BE2C (cell line): Measurements from ENCODE around the gene BAHCC1.

Experiments
- DNase-seq: peaks from one replicate; pipeline ENCODE4 v3.0.0-alpha.2; 2020
- H3K27me3 ChIP-seq: fragments of 250-450 bp; sonication (Bioruptor Pico); 2 replicates; pipeline ENCODE4 v1.5.1; 2020; ENCODE audit warnings: mild to moderate bottlenecking
- H3K36me3 ChIP-seq: fragments of 250-450 bp; sonication (Bioruptor Pico); 2 replicates; pipeline ENCODE4 v1.5.1; 2020; ENCODE audit warnings: mild to moderate bottlenecking
- H3K4me1 ChIP-seq: fragments of 250-450 bp; sonication (Bioruptor Pico); 2 replicates; pipeline ENCODE4 v1.5.1; 2020
- H3K4me3 ChIP-seq: 2 replicates; pipeline ENCODE4 v1.5.1; 2011; ENCODE audit warnings: low read depth, low read length
- H3K9me3 ChIP-seq: fragments of 250-450 bp; sonication (Bioruptor Pico); 2 replicates; pipeline ENCODE4 v1.5.1; 2020
- CTCF ChIP-seq: IDR thresholded peaks from 2 replicates; pipeline ENCODE4 v1.5.1; 2012; ENCODE audit warnings: mild to moderate bottlenecking, low read depth, low read length

BAHCC1 gene

GRCh38 chr17:81432941-81433340, 37.7 kb downstream of the BAHCC1 start:
- Histone ChIP-seq H3K27me3 (peaks cover 3% of the 10 kb centered on the region; the same call in 1 of the 2 replicates), H3K9me3 (no peaks in the 10 kb centered on the region), H3K4me3 (no peak overlapping the region), H3K36me3 (no peaks in the 10 kb centered on the region), H3K4me1 (peaks cover 69% of the 10 kb centered on the region)
- peak; percentile 85 for DNase-seq
- TF ChIP-seq CTCF: no peak

GRCh38 chr17:81433656-81434055, 38.4 kb downstream of the BAHCC1 start:
- TF ChIP-seq CTCF: no peak
- peaks cover 66% of the 10 kb centered on the region for H3K4me1 ChIP-seq
- DNase-seq: no peak

GRCh38 chr17:81434072-81434471, 38.8 kb downstream of the BAHCC1 start:
- no peak overlapping the region for H3K4me3 ChIP-seq
- no peaks in the 10 kb centered on the region for H3K9me3 ChIP-seq
- H3K27me3 ChIP-seq: no peaks in the 10 kb centered on the region
- no peak for DNase-seq
- TF ChIP-seq CTCF: no peak
- H3K36me3 ChIP-seq: no peaks in the 10 kb centered on the region
- H3K4me1 ChIP-seq: peaks cover 62% of the 10 kb centered on the region

More at GRCh38 chr17:81433656-81434055, 38.4 kb downstream of the BAHCC1 start:
- Histone ChIP-seq H3K4me3 (no peak overlapping the region), H3K9me3 (no peaks in the 10 kb centered on the region), H3K36me3 (no peaks in the 10 kb centered on the region), H3K27me3 (no peaks in the 10 kb centered on the region)

- Histone ChIP-seq H3K4me1 (peaks cover 56% of the 10 kb centered on the region), H3K9me3 (no peaks in the 10 kb centered on the region), H3K27me3 (no peaks in the 10 kb centered on the region), H3K36me3 (no peaks in the 10 kb centered on the region), H3K4me3 (no peak overlapping the region)
- TF ChIP-seq CTCF: no peak
- DNase-seq: no peak
Measured at GRCh38 chr17:81434681-81435417, 39.6 kb downstream of the BAHCC1 start.

- Histone ChIP-seq H3K4me1 (peaks cover 48% of the 10 kb centered on the region), H3K9me3 (no peaks in the 10 kb centered on the region), H3K4me3 (no peak overlapping the region), H3K27me3 (no peaks in the 10 kb centered on the region), H3K36me3 (no peaks in the 10 kb centered on the region)
- TF ChIP-seq CTCF: no peak
- no peak for DNase-seq
Measured at GRCh38 chr17:81435652-81436293, 40.5 kb downstream of the BAHCC1 start.

- DNase-seq: peak; percentile 75
Measured at GRCh38 chr17:81436294-81436849, 41.1 kb downstream of the BAHCC1 start.

More at GRCh38 chr17:81436294-81436849, 41.1 kb downstream of the BAHCC1 start:
- H3K4me3 ChIP-seq: no peak overlapping the region
- H3K4me1 ChIP-seq: peaks cover 48% of the 10 kb centered on the region
- no peaks in the 10 kb centered on the region for H3K9me3 ChIP-seq
- no peaks in the 10 kb centered on the region for H3K36me3 ChIP-seq
- peak; percentile 27; the same call in 1 of the 2 replicates for TF ChIP-seq CTCF
- H3K27me3 ChIP-seq: no peaks in the 10 kb centered on the region
